Upper lobe of left lung (tissue), 6 donors: ENCODE data around the gene TTC17. TPM values are rescaled to one million over a fixed set of nuclear protein-coding genes. Genes with fewer than 3 reads are reported as not detected.
"Not testable (repeated sequence)": the region's sequence is repeated elsewhere in the genome, so short reads cannot be mapped to it uniquely, and the experiment has no call there.

Experiments used
- ATAC-seq, 2 donors: fragments of 200-7000 bp; cut with Tn5 transposase; one replicate each; pipeline ENCODE4 v1.9.1; 2022; ENCODE audit warnings: mild to moderate bottlenecking in 2 of 2, moderate library complexity in 2 of 2; ENCODE audit not compliant: low FRiP score in 2 of 2
- DNase-seq, 2 donors: peaks; one replicate each; pipeline ENCODE4 v3.0.0-alpha.2; 2019 to 2020
- H3K27ac ChIP-seq, 4 donors: fragments of 200-600 bp; sonication (generic); one replicate each; pipeline ENCODE4 v1.5.1; 2016 to 2019
- H3K27me3 ChIP-seq, 4 donors: fragments of 200-600 bp; sonication (generic); one replicate each; pipeline ENCODE4 v1.5.1; 2017 to 2019
- H3K36me3 ChIP-seq, 4 donors: fragments of 200-600 bp; sonication (generic); one replicate each; pipeline ENCODE4 v1.5.1; 2016 to 2019
- H3K4me1 ChIP-seq, 4 donors: fragments of 200-600 bp; sonication (generic); one replicate each; pipeline ENCODE4 v1.5.1; 2018 to 2019
- H3K4me3 ChIP-seq, 4 donors: fragments of 200-600 bp; sonication (generic); one replicate each; pipeline ENCODE4 v1.5.1; 2017 to 2019; ENCODE audit warnings: mild to moderate bottlenecking in 2 of 4, moderate library complexity in 1 of 4
- H3K9me3 ChIP-seq, 4 donors: fragments of 200-600 bp; sonication (generic); one replicate each; pipeline ENCODE4 v1.5.1; 2018 to 2019
- EP300 ChIP-seq, 4 donors: sonication (generic); formaldehyde crosslinking; IDR thresholded peaks; one replicate each; pipeline ENCODE4 v1.5.1; 2017; ENCODE audit warnings: antibody characterized with exemption in 4 of 4, control low read depth in 2 of 4
- POLR2A ChIP-seq, 4 donors: fragments of 450-650 bp; IDR thresholded peaks; one replicate each; pipeline ENCODE4 v1.5.1; 2016 to 2017; ENCODE audit warnings: antibody characterized with exemption in 4 of 4, mild to moderate bottlenecking in 2 of 4
- POLR2AphosphoS5 ChIP-seq, 2 donors: sonication (generic); formaldehyde crosslinking; IDR thresholded peaks; one replicate each; pipeline ENCODE4 v1.5.1; 2017; ENCODE audit warnings: antibody characterized with exemption in 2 of 2
- WGBS, 2 donors: methylation state at CpG; one replicate each; pipeline ENCODE4 v1.1.5; 2017 to 2018; 5-methylcytosine and 5-hydroxymethylcytosine counted together
- total RNA-seq, 6 donors: library from RNA; depleted of rRNA in 4 of 6; stranded (reverse); fragments of >200 nt in 4 of 6; gene quantifications; one replicate each; pipeline versions ENCODE4 v1.1.0 to v1.2.1, GENCODE V29; 2016 to 2021
- TF ChIP-seq, protein P1 (sequence below), 6 experiments: fragments of 450-650 bp in 4 of 6; fragments of 200-600 bp in 2 of 6; sonication (generic) in 2 of 6; IDR thresholded peaks; one replicate each; pipeline ENCODE4 v1.5.1; 2016 to 2019; ENCODE audit warnings: antibody characterized with exemption in 6 of 6
- donor health status: DM: no; HTN: no; CAD: no; lungs with moderate emphysema.
- donor health status: DM: no; HTN: yes; CAD: no; lungs with severe emphysema.

TTC17 gene
- total RNA-seq, 6 donors from 2014 or later, result 61.2 to 313 (median 126) TPM

DNA sequence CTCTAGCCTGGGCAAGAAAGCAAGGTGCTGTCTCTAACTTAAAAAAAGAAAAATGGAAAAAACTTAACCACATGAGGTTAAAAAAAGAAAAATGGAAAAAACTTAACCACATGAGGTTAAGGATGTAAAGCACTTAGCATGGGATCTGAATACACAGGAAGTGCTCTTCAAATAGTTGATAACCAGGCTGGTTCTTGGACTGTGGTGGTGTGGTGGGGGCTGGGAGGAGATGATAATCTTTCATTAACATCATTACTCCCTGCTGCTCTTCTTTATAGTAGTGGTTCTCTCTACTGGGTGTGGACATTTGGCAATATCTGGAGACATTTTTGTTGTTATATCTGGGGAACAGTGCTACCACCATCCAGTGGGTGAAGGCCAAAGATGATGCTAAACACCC, 88.4 kb downstream of the TTC17 start:
- no peak for DNase-seq
- Histone ChIP-seq H3K4me1 (no peaks in the 10 kb centered on the region), H3K4me3 (no peak overlapping the region), H3K36me3 (peaks cover 27 to 99% (median 65%) of the 10 kb centered on the region in 4 donors), H3K9me3 (no peaks in the 10 kb centered on the region), H3K27me3 (no peaks in the 10 kb centered on the region), H3K27ac (no peak overlapping the region)
- TF ChIP-seq POLR2A (IDR thresholded peaks at IDR 0.05) (no peak), EP300 (IDR thresholded peaks at IDR 0.05) (no peak), POLR2AphosphoS5 (IDR thresholded peaks at IDR 0.05) (no peak)
- TF ChIP-seq, protein P1, sequence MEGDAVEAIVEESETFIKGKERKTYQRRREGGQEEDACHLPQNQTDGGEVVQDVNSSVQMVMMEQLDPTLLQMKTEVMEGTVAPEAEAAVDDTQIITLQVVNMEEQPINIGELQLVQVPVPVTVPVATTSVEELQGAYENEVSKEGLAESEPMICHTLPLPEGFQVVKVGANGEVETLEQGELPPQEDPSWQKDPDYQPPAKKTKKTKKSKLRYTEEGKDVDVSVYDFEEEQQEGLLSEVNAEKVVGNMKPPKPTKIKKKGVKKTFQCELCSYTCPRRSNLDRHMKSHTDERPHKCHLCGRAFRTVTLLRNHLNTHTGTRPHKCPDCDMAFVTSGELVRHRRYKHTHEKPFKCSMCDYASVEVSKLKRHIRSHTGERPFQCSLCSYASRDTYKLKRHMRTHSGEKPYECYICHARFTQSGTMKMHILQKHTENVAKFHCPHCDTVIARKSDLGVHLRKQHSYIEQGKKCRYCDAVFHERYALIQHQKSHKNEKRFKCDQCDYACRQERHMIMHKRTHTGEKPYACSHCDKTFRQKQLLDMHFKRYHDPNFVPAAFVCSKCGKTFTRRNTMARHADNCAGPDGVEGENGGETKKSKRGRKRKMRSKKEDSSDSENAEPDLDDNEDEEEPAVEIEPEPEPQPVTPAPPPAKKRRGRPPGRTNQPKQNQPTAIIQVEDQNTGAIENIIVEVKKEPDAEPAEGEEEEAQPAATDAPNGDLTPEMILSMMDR (IDR thresholded peaks at IDR 0.05), result no peak
- ATAC-seq, result no peak

DNA sequence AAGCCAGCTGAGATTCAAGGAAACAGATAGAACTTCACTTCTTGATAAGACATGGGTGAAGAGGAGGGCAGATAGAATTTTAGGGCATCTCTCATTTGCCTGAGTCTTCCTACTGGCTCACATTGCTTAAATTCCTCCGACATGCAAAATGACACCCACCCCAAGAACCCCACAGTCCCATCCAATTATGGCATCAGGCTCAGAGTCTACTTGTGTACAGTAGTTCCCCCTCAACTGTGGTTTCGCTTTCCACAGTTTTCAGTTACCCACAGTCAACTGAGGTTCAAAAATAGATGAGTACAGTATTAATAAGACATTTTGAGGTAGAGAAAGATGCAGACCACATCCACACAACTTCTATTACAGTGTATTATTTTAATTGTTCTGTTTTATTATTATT, 99.8 kb downstream of the TTC17 start:
- Histone ChIP-seq H3K27ac (no peak overlapping the region), H3K4me3 (no peak overlapping the region), H3K9me3 (no peaks in the 10 kb centered on the region), H3K4me1 (no peaks in the 10 kb centered on the region), H3K27me3 (no peaks in the 10 kb centered on the region), H3K36me3 (peaks cover 14 to 73% (median 44%) of the 10 kb centered on the region in 4 donors)
- no peak for TF ChIP-seq EP300 (IDR thresholded peaks at IDR 0.05)
- no peak for TF ChIP-seq POLR2A (IDR thresholded peaks at IDR 0.05)
- TF ChIP-seq POLR2AphosphoS5 (IDR thresholded peaks at IDR 0.05), result no peak
- TF ChIP-seq, protein P1 (IDR thresholded peaks at IDR 0.05), result no peak
- ATAC-seq (no peak), DNase-seq (no peak)
- 93 to 98% methylated on average over 2 of the region's 2 CpGs for WGBS, 2 donors

DNA sequence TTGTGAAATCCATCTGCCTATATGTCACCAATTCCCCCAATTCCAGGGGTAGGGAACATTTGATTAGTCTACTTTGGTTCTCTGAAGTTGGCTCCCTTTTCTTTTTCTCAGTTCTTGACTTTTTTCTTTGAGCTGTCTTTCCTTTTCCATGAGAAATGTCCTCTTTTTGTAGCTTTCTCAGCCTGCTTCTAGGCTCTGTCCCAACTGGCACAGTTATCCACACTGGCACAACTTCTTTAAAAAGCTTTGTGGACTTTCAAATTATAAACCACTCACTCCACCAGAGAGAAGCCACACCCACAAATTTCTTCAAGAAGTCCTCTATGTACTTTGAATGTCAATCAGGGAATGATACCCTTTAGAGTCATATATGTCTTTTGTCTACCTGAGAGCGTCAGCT, 100.5 kb downstream of the TTC17 start:
- WGBS, 2 donors, result 94 to 96% methylated on average over 1 of the region's 1 CpG
- peaks cover 12 to 68% (median 46%) of the 10 kb centered on the region in 4 donors for H3K36me3 ChIP-seq
- no peaks in the 10 kb centered on the region for H3K4me1 ChIP-seq
- no peak for ATAC-seq
- H3K27me3 ChIP-seq, result no peaks in the 10 kb centered on the region
- no peak overlapping the region for H3K4me3 ChIP-seq
- no peak overlapping the region for H3K27ac ChIP-seq
- no peak for TF ChIP-seq POLR2A (IDR thresholded peaks at IDR 0.05)
- no peak for TF ChIP-seq EP300 (IDR thresholded peaks at IDR 0.05)
- DNase-seq, result no peak
- H3K9me3 ChIP-seq, result no peaks in the 10 kb centered on the region

DNA sequence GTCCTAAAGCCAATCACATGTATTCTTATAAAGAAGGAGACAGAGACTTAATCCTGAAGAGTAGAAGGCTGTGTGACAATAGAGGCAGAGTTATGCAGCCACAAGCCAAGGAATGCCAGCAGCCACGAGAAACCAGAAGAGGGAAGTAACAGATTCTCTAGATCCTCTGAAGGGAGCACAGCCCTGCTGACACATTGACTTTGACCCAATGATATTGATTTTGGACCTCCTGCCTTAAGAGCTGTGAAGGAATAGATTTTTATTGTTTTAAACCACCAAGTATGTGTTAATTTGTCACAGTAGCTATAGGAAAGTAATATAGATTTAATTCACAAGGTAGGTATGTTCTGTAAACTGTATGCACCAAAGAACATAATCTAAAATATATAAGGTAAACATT, 103.6 kb downstream of the TTC17 start:
- no peak overlapping the region for H3K27ac ChIP-seq
- no peak overlapping the region for H3K4me3 ChIP-seq
- peaks cover 10 to 78% (median 51%) of the 10 kb centered on the region in 4 donors for H3K36me3 ChIP-seq
- no peak for TF ChIP-seq POLR2AphosphoS5 (IDR thresholded peaks at IDR 0.05)
- TF ChIP-seq, protein P1 (IDR thresholded peaks at IDR 0.05), result no peak
- no peak for TF ChIP-seq POLR2A (IDR thresholded peaks at IDR 0.05)
- TF ChIP-seq EP300 (IDR thresholded peaks at IDR 0.05), result no peak
- no peaks in the 10 kb centered on the region for H3K27me3 ChIP-seq
- H3K9me3 ChIP-seq, result peaks cover 0 to 3% (median under 1%) of the 10 kb centered on the region in 4 donors
- 89 to 100% methylated on average over 1 of the region's 1 CpG for WGBS, 2 donors
- DNase-seq (no peak), ATAC-seq (no peak)
- no peaks in the 10 kb centered on the region for H3K4me1 ChIP-seq

DNA sequence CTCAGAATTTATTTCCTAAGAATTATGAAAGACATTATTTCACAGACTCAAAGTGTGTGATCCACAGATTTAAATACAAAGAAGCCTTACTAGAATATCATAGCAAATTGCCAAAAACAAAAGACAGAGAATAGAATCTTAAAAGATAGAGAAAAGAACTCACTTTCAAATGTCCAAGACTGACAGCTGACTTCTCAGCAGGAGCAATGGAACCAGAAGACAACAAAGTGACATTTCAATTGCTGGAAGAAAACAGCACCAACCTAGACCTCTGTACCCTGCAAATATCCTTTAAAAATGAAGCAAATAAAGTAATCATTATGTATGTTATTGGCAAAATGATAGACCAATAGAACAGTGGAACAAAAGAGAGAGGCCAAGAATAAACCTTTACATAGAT, 109.2 kb downstream of the TTC17 start:
- TF ChIP-seq POLR2AphosphoS5 (IDR thresholded peaks at IDR 0.05), result no peak
- TF ChIP-seq EP300 (IDR thresholded peaks at IDR 0.05), result no peak
- no peak for TF ChIP-seq POLR2A (IDR thresholded peaks at IDR 0.05)
- TF ChIP-seq, protein P1 (IDR thresholded peaks at IDR 0.05), result no peak
- no peaks in the 10 kb centered on the region for H3K27me3 ChIP-seq
- DNase-seq (no peak), ATAC-seq (no peak)
- H3K27ac ChIP-seq, result no peak overlapping the region
- peaks cover 0 to 8% (median 4%) of the 10 kb centered on the region in 4 donors for H3K9me3 ChIP-seq
- H3K4me3 ChIP-seq, result no peak overlapping the region
- H3K36me3 ChIP-seq, result peaks cover 0 to 36% (median 18%) of the 10 kb centered on the region in 4 donors
- no peaks in the 10 kb centered on the region for H3K4me1 ChIP-seq

DNA sequence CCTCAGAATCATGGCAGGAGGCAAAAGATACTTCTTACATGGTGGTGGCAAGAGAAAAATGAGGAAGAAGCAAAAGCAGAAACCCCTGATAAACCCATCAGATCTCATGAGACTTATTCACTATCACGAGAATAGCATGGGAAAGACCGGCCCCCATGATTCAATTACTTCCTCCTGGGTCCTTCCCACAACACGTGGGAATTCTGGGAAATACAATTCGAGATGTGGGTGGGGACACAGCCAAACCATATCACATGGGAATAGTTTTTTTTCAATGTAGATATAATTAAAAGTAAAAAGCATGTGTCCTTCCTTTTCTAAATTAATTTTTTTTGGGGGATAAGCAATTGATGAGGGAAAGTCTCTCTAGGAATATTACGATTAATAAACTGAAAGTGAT, 118.8 kb downstream of the TTC17 start:
- DNase-seq, ATAC-seq, H3K36me3 ChIP-seq, H3K27ac ChIP-seq, H3K27me3 ChIP-seq, H3K4me1 ChIP-seq, H3K4me3 ChIP-seq: not testable (repeated sequence)
- peaks cover 3 to 21% (median 16%) of the 10 kb centered on the region in 4 donors for H3K9me3 ChIP-seq
- WGBS, 2 donors, result 91 to 96% methylated on average over 5 of the region's 5 CpGs
